Cerebellar nuclear complex (tissue), 1 donor: ENCODE data around the gene TH.

ENCODE experiments used
- DNase-seq, 2 experiments: peaks; one replicate each; lab custom pipeline; 2025; lab: John Stamatoyannopoulos, UW

Gene TH

DNA sequence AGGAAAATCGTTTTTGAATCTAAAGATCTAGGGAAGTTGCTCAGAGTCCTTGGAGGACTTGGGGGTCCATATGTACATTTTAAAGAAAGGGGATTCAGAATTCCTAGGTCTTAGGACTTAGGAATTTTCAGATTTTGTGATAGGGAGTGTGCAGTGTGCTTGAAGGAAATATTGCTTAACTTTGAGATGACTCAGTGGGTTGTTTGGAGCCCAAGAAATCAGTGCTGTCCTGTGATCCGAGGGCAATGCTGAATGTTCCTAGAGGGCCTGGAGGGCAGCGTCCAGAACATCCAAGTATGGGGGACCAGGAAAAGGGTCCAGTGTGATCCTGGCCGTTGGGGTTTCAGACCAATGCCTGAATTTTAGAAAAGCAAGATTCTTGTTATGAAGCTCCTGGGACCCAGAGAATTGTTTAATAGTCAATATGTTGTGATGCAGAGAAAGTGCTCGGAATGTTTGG, 29.3 kb downstream of the TH start:
- DNase-seq, result no peak

DNA sequence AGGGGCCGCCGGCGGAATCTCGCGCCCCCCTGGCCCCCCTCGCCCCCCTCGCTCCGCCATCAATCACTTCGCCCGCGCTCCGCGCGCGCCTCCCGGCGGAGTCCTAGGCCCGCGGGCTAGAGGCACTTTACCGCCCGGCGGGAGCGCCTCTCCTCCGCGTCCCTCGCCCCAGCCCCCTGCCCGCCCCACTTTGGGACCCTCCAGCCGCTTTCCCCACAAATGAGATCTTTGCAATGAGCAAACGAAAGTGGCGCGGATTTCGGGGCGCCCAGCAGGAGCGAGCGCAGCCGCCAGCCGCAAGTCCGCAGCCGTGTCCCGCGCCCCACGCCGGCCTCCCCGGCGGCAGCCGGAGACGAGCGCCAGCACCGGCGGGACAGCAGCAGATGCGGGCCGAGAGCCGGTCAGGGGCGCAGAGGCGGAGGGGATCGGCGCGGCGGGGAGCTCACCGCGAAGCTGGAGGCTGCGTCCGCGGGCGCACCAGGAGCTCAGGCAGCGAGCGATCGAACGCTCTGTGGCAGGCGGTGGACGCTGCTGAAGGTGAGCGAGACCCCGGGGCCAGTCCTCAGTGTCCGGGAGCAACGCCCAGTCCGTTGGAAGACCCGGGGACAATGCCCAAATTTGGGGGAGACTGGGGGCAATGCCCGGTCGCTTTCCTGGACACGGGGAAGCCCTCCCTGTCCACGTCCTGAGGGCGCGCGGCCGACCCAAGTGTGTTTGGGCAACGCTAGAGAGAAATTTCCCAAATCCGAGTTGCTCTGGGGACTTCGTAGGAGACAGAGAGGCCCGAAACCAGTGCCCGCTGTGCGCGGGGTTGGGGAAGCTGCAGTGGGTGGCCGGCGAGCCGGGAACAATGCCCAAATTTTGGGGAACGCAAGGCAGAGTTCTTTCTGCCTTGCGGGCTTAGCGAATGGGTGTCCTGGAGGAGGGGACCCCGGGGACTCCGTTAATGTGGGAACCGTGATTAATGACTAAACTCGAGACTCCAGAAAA, 30.9 kb downstream of the TH start:
- no peak for DNase-seq

DNA sequence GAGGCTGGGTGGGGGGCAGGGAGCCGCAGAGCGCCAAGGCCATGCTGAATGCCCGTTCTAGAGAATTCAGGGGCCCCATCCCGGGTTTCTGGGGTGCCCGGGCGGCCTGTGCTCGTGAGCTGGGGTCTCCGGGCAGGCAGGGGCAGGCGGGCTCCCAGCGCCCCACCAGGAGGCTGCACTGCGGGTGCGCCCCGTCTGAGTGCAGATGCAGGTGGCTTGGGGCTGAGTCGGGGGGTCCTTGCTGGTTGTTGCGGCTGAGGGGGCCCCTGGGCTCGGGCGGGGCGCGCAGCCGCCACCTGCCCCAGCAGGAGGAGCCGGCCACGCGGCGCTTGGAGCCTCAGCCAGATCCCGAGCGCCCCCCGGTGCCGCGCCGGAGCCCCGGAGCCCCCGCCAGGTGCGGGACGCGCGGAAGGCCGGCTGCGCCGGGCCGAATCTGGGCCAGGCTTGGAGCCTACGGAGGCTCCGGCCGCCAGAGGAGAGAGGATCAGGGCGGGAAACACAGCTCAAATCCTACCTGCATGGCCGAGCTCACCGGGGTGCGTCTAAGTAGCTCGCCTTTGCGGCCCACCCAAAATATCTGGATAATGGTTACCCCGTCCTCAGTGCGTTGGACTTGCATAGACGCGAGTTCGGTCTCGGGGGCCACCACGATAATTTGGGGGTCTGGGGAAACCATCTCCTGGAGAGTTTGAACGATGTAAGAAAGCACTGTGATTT, 31.8 kb downstream of the TH start:
- no peak for DNase-seq

DNA sequence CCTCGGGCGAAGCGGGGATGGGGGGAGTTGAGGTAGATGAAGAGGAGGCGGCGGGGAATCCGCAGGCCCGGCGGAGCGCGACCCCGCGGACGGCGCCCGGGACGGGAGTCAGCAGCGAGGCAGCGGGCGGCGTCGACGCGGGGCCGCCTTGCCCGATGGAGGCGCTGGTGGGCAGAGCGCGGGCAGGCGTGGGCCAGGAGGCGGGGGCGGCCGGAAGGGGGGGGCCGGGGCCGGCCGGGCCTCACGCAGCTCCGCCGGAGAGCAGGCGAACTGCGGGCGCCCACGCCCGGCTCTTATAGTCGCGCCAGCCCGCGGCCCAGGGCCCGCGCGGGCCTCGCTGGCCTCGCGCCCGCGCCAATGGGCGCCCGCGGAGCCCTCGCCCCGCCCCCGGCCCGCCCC, 32.5 kb downstream of the TH start, which contains the start of gene IGF2:
IGF2 (minus strand) TSS at position 267 of the 399 bp plus-strand sequence. CDS start 3,866 bp downstream, outside the sequence.
- DNase-seq, result no peak

DNA sequence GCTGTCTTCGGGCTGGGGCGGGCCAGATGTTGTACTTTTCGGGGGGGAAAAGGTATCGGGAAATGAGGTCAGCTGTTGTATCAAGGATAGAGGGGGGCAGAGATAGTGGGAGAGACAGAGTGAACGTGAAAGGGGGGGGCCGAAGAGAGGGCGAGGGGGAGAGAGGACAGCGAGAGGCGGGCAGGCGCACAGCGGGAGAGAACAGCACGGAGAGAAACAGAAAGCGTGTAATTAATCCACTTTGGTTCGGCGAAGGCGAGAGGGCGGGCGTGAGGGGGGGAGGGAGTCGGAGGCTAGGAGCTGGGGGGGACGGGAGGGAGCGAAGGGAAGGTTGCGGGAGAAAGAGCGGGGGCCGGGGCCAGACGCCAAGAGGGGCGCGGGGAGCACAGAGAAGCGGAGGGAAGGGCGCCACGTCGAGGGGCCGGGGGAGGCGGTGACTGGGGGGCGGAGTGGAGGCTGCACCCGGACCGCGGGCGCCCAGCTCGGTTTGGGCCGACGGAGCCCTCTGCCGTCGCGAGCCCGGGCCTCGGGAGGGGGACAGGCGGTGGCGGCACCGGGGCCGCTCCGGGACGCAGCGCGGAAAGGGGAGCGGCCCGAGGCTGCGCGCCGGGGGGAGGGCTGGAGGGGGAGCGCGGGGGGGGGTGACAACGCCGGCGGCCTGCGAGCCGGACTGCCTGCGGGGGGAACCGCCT, 33.0 kb downstream of the TH start:
- no peak for DNase-seq

DNA sequence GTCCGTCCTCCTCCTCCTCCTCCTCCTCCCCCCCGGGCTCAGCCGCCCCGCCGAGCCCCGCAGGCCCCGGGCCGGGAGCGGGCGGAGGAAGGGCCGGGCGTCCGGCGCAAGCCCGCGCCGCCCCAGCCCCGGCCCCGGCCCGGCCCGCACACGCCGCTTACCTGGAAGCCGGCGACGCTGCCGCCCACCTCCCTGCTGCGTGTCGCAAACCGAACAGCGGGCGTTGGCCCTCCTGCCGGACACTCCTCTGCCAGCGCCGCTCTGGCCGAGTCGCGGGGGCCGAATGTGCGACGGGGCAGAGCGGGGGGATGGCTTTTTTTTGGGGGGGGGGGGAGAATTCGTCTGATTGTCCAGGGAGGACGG, 33.6 kb downstream of the TH start:
- DNase-seq, result no peak

DNA sequence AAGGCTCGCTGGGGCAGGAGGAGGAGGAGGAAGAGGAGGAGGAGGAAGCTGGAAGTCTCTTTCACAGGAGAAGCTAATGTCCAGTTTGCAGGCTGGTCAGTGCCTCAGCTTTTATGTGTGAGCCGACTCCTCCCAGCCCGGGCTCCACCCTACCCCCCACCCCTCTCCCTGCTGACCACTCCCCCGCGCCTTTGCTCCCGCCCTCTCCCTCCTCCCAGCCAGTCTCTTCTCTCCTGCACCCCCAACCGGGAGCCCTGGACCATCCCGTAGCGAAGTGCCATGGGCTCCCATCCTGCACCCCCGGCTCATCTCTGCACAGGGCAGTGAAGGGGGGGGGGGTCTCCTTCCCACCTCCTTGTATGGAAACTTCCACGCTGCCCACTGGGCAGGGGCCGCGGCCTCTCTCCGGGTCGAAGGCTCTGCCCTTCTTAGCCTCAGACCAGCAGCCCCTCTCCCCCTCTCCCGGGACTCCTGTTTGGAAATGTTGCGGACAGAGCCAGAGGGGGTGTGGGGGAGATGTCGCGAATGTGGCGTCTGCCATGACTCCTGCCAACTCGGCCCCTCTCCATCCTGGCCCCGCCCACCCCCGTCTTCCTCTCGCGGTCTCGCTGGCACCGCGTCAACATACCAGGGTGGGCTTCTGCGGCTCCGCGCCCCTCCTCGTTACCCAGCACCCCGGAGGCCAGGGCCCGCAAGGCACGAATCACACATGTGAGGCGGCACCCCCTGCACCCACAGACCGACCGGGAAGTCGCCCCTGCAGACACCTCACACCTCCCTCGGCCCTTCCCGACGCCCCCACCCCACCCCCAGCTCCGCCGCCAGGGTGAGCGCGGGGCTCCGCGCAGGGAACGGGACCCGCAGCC, 34.2 kb downstream of the TH start:
- no peak for DNase-seq

DNA sequence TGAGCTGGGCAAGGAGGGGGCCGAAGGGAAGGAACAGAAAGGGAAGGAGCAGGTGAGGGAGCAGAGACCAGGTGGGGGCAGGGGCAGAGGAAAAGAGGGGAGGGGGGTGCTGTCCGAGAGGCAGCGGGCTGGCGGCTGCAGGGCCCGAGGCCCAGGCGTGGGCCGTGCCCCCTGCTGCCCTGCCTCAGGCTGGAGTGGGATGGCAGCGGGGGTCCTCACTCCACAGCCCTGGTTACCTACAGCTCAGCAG, 34.7 kb downstream of the TH start:
- no peak for DNase-seq

DNA sequence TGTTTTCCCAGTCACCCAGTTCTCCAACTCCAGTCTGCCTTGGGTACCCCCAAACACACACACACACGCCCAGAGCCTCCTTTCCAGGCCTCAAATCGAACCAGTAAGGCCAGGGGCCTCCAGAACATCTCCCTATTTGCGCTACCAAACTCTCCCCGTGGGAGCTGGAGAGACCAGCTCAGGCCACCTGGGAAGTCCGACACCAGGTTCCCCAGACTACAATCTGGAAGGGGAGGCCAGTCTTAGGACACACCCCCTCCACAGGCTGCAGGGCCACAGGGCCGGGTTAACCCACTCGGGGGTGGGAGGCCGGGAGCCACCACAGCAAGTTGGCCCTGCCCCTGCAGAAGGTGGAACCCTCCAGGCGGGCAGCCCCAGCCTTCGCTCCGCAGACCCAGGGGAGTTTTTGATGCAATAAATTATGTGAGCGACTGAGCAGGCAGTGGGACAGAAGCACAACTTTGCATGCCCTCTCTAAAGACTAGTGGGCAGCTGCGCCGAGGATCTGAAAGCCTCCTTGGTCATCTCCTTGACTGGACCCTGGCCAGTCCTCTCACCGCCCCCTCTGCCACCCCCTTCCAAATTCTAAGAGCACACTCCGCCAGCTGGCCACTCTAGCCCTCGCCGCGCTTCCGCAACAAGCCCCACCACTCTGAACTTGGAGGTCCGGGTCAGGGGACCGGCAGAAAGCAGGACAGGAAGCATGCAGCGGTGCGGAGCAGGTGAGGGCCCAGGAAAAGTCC, 35.2 kb downstream of the TH start:
- no peak for DNase-seq

DNA sequence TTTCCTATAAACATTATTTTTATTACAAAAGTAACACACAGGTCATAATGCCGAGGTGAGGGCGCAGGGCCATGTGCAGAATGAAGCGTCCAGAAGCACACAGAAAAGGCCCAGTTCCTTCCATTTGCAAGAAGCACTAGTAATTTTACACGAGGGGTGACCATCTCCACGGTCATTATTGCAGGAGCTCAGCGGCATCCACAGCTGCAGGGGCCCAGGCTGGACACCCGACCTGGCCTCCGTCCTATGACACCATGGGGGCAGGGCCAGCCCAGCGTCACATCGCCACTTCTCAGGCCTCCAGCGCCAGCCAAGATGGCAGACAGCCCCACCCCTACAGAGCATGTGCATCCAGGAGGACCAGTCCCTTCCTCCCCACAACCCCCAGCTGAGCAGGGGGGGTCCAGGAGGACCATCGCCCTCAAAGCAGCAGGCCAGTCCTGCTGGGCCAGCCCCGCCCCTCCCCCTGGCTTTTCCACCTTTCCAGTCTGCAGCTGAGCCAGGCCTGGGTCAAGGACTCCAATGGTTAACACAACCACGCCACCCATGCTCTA, 35.9 kb downstream of the TH start:
- DNase-seq, result no peak

DNA sequence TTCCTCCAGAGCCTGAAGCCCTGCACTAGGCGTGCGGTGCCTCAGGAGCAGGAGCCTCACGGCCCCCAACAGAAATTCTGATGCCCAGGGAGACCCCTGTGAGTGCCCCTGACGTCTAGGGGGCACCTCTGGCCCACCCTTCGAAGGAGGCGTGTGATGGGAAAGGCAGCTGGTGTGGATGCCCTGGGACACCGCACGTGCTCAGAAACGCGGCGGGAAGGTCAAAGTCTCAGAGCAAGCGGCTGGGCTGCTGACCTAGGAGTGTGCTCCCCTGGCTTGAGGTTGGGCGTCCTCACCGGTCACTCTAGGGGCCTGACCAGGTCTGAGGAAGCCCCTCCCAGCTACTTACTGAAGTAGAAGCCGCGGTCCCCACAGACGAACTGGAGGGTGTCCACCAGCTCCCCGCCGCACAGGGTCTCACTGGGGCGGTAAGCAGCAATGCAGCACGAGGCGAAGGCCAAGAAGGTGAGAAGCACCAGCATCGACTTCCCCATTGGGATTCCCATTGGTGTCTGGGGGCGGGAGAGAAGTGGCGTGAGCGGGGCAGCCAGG, 36.5 kb downstream of the TH start:
- DNase-seq, result no peak

DNA sequence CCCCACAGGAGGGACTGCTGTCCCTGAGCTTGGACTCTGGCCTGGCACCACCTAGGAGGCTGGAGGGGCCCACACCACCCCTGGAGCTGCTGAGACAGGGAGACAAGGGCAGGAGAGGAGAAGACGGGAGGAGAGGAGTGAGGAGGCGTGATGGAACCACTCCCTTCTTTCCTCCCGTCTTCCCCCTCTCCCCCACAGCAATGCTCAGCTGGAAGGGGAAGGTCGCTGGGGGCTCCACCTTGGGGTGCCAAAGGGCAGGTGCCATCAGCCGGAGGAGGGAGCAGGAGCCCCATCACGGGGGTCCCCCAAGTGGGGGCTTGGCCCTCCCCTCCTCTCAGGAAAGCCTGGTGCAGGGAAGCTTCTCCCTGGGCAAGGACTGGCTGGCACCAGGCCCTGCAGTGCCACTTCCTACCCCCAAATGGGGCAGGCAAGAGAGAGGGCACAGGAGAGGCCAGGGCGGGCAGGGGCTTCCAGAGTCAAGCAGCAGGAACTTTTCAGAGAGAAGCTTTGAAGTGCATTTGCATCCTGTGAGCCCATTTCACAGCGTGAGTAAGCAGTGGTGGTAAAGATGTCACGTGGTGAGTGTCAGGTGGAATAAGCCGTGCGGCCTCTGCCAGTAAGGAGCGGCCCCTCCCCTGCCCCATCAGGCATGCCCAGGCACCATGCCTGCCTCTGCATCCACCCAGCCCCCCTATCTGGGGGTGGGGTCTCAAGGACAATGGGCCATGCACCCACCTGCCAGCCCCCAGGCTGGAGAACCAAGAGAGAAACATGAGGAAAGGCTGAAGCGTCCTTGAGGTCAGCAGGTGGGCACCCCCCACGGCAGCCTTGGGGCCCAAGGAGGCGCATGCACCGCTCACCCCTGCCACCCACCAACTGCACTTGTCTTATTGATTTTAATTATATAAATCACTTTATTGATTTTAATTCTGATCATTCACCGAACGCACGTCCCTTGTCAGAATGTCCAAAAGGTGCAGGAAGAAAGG, 37.3 kb downstream of the TH start:
- no peak for DNase-seq

DNA sequence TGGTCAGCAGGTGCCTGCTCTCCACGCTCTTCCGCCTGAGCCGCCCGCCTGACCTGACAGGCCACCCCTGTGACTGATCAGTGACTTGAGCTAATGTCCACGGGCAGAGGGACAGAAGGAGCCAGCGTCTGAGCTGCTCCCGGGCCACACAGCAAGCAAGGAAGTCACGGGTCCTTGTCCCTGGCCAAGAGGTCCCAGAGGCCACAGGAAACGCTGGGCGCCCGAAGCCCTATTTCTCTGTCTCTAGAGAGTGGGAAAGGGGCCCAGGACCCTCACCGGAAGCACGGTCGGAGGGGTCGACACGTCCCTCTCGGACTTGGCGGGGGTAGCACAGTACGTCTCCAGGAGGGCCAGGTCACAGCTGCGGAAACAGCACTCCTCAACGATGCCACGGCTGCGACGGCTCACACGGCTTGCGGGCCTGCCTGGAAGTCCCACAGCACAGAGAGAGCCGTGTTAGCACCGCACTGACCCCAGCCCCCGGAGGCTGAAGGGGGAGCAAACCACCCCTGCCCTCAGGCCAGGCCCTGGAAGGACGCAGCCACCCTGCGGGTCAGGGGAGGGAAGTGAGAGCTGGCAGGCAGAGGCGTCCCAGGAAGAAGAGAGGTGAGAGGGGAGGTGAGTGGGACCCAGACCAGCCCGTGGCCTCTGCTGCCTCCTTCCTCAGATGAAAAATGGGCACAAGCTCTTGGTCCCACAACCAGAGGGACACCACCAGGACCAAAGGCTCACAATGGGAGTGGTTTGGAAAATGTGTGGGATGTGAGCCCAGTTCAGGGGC, 38.2 kb downstream of the TH start:
- no peak for DNase-seq

DNA sequence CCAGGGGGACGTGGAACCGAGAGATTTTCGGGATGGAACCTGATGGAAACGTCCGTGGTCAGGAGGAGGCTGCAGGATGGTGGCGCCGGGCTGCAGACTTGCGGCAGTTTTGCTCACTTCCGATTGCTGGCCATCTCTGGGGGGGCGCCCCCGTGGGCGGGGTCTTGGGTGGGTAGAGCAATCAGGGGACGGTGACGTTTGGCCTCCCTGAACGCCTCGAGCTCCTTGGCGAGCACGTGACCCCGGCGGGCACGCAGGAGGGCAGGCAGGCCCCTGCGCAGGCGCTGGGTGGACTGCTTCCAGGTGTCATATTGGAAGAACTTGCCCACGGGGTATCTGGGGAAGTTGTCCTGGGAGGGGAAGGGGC, 38.8 kb downstream of the TH start:
- DNase-seq, result no peak

DNA sequence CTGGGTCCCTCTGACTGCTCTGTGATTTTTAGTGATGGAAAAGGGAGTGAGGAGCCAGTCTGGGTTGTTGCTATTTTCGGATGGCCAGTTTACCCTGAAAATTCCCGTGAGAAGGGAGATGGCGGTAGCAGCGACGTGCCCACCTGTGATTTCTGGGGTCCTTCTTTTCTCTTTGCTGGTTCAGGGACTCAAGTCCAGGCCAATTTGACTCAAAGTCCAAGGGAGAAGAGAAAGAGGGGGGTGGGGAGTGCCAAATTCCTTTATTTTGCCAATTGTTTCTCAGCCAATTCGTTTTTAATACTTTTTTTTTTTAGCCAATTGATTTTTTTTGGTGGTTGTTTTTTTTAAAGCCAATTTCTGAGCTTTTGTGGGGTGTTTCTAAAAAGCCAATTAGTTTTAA, 39.4 kb downstream of the TH start:
- DNase-seq, result no peak

DNA sequence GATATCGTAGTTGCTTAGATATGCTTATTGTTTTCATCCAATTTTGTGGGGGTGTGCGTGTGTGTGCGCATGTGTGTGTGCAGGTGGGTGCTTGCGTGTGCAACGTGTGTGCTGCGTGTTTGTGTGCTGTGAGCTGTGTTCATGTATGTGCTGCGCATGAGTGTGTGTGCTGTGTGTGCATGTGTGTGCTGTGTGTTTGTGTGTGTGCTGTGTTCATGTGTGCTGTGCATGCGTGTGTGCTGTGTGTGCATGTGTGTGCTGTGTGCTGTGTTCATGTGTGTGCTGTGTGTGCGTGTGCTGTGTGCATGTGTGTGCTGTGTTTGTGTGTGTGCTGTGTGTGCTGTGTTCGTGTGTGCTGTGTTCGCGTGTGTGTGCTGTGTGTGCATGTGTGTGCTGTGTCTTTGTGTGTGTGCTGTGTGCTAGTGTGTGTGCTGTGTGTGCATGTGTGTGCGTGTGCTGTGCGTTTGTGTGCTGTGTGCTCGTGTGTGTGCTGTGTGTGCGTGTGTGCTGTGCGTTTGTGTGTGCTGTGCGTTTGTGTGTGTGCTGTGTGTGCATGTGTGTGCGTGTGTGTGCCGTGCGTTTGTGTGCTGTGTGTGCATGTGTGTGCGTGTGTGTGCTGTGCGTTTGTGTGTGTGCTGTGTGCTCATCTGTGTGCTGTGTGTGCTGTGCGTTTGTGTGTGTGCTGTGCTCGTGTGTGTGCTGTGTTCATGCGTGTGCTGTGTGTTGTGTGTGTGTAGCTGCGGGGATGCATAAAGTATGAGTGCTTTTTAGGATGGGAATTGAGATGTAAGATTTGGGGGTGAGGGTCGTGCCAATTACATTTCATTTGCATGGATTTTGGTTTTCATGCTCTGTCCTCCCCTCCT, 40.0 kb downstream of the TH start:
- DNase-seq, result no peak

DNA sequence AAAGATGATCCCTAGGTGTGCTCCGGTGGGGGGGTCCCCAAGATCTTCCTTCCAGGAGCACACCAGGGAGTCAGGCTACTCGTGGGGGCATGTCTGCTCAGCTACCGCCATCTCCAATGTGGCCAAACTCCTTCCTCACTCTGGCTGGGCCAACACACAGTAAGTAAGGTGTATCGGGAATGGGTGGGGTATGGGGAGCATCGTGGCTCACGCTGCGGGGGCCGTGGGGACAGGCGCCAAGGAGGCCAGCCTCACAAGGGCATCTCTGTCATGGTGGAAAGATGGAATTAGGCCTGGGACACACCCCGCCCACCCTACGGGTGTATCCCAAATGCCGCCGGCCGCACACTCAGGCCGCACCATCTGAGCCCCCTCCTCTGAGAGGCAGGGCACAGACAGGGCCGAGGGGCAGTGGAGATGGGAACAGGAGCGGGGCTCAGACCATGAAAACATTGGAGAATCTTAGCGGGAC, 40.7 kb downstream of the TH start:
- no peak for DNase-seq
